Measurements from ENCODE around the gene PKP4. TPM values are rescaled to one million over a fixed set of nuclear protein-coding genes. Genes with fewer than 3 reads are reported as not detected.

PKP4 gene
- total and polyA plus RNA-seq, 9 of the 15 experiments (the other 6 are each of a cell fraction or from before 2014, with no cell fraction given): 24.6 to 99.1 (median 74.0) TPM

DNA sequence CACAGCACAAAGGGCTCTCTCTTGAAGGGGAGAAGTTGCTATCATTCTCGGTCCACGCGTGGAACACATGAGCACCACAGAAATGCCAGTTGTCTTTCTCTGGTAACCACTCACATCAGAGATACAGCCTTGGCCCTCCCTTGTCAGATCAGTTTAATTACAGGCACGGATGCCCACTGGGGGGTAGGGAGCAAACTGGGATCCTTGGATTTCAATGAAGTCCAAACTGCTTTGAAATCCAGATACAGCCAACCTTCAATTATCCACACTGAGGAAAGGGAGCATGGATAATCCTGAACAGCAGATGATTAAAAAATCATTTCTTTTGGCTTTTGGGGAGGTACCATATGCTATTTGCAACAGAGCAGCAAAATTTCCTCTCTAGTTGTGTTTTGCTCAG is 274.6 kb downstream of the PKP4 start:
- Histone ChIP-seq H3K36me3 (ENCODE audit: control insufficient read depth, insufficient read depth, low read length) (no peaks in the 10 kb centered on the region), H2AFZ (ENCODE audit: low read depth, low read length) (no peak overlapping the region), H3K4me2 (ENCODE audit: insufficient read depth, low read length) (no peak overlapping the region), H3K9ac (ENCODE audit: insufficient read depth in 1 of 2, low read depth in 2 of 2, low read length in 2 of 2) (no peak overlapping the region), H3K27ac (ENCODE audit: extremely low read depth, low read depth, low read length) (no peak overlapping the region), H3K27me3 (ENCODE audit: control insufficient read depth in 2 of 2, insufficient read depth in 2 of 2, low read length in 2 of 2) (peaks cover 48 to 78% of the 10 kb centered on the region in 2 experiments), H3K9me3 (replicated peaks; ENCODE audit: control insufficient read depth, insufficient read depth, low read depth, low read length) (no peaks in the 10 kb centered on the region), H3K79me2 (ENCODE audit: control insufficient read depth, insufficient read depth, low read length) (no peaks in the 10 kb centered on the region), H3K4me3 (no peak overlapping the region), H3K4me1 (replicated peaks in 1 of 2; ENCODE audit: control insufficient read depth in 2 of 2, insufficient read depth in 2 of 2, low read length in 2 of 2) (no peaks in the 10 kb centered on the region), H3K9me1 (ENCODE audit: control insufficient read depth, insufficient read depth, low read length) (no peaks in the 10 kb centered on the region), H4K20me1 (replicated peaks; ENCODE audit: control insufficient read depth, insufficient read depth, low read length) (0 out of 2 replicates have a peak, but pooled peaks cover 5% of the 10 kb centered on the region)
- intact Hi-C loops (cut with micrococcal nuclease): no loop called here
- ChIA-PET POLR2A (no interaction called here), CTCF (ENCODE audit: low intra/inter-chr PET ratio) (no interaction called here)
- TF ChIP-seq STAT5A (IDR thresholded peaks at IDR 0.05; ENCODE audit: borderline replicate concordance, low read length): no peak
- no peak for TF ChIP-seq MAZ (CRISPR knock-in tag; conservative IDR thresholded peaks at IDR 0.05 in 1 of 2, IDR thresholded peaks at IDR 0.05 in 1 of 2)
- TF ChIP-seq E2F5 (CRISPR knock-in tag; IDR thresholded peaks at IDR 0.05): no peak
- TF ChIP-seq ZKSCAN1 (IDR thresholded peaks at IDR 0.05; ENCODE audit: low read depth, low read length): no peak
- TF ChIP-seq NFIC (IDR thresholded peaks at IDR 0.05): no peak
- no peak for TF ChIP-seq MCM7 (IDR thresholded peaks at IDR 0.05)
- TF ChIP-seq ZNF77 (CRISPR knock-in tag; IDR thresholded peaks at IDR 0.05): no peak
- TF ChIP-seq FOXJ3 (CRISPR knock-in tag; IDR thresholded peaks at IDR 0.05): no peak
- no peak for TF ChIP-seq ZHX1 (conservative IDR thresholded peaks at IDR 0.05; ENCODE audit: low read length)
- TF ChIP-seq ZNF263 (CRISPR knock-in tag; IDR thresholded peaks at IDR 0.05; ENCODE audit: borderline replicate concordance): no peak
- BruUV-seq (replicated peaks): no TSS peak
- FAIRE-seq (no peak), DNase-seq (ENCODE audit: extremely low read depth in 1 of 4, low spot score in 3 of 4) (no peak), ATAC-seq (no peak)
- in situ Hi-C loops (cut with MboI): loop anchor here (25.0 kb wide), 1 partner anchor 1244 kb away; no protein-coding TSS in a partner anchor
- 2% methylated on average over 4 of the region's 4 CpGs for WGBS (ENCODE audit: insufficient coverage, low coverage, missing lambda C conversion rate)

Small RNA genes within 50 kb of the gene (small RNA-seq; reads per million reads assigned to genes)
- gene AC005042.3 (not detected), gene RN7SL393P (not detected)

Other genes starting within 250 kb of the PKP4 start
- 0.41 and 0.50 TPM in 2 replicates for gene CCDC148, start 199 bp upstream of the PKP4 start, total RNA-seq (2014; rRNA removed)
- 0.65 and 1.7 TPM in 2 replicates for gene CCDC148, start 199 bp upstream of the PKP4 start, total RNA-seq (2014; rRNA removed; fragmentation: Illumina TruSeq; extraction: Trizol)
- gene CCDC148, start 199 bp upstream of the PKP4 start, total RNA-seq (2015; rRNA removed; fragmentation: Illumina TruSeq; extraction: Trizol): 0.68 and 1.1 TPM in 2 replicates
- gene CCDC148, start 199 bp upstream of the PKP4 start, total RNA-seq (2021): 0.58 and 0.64 TPM in 2 replicates
- gene CCDC148, start 199 bp upstream of the PKP4 start, polyA plus RNA-seq (2011; rRNA removed): 0.10 and 0.35 TPM in 2 replicates
- 0.70 and 0.90 TPM in 2 replicates for gene CCDC148, start 199 bp upstream of the PKP4 start, polyA plus RNA-seq (2014; fragmentation: Illumina TruSeq; extraction: Trizol)
- gene CCDC148, start 199 bp upstream of the PKP4 start, polyA plus RNA-seq (2014; fragmentation: Nextera tagmentation; extraction: Ambion mirVana): 1 to 10 TPM in 1 of 2 experiments, under 1 TPM in 1; 0.77 to 1.4 TPM
- 0.20 and 0.48 TPM in 2 replicates for gene CCDC148, start 199 bp upstream of the PKP4 start, polyA plus RNA-seq (2014; rRNA removed)